ENCODE measurements around the gene TMEM135. TPM values are rescaled to one million over a fixed set of nuclear protein-coding genes. Genes with fewer than 3 reads are reported as not detected.

TMEM135 gene
- total RNA-seq, 1 experiment from 2014 or later, result 70.3 TPM

GRCh38 chr11:87141980-87142514 is 104.3 kb downstream of the TMEM135 start:
- intact Hi-C loops (cut with micrococcal nuclease; ENCODE audit: unreplicated experiment), result no loop called here

GRCh38 chr11:87142594-87142993 is 104.9 kb downstream of the TMEM135 start:
- intact Hi-C loops (cut with micrococcal nuclease; ENCODE audit: unreplicated experiment), result no loop called here
- Histone ChIP-seq H3K27me3 (replicated peaks; ENCODE audit: insufficient read depth, low read depth, low read length, poor library complexity) (no peaks in the 10 kb centered on the region), H3K4me3 (ENCODE audit: low read depth, low read length, poor library complexity, severe bottlenecking) (no peak overlapping the region), H3K36me3 (ENCODE audit: insufficient read depth, low read length, poor library complexity, severe bottlenecking) (peaks cover 16% of the 10 kb centered on the region), H3K4me1 (ENCODE audit: insufficient read depth, low read length, poor library complexity, severe bottlenecking) (peaks cover 22% of the 10 kb centered on the region), H3K27ac (ENCODE audit: low read depth, low read length, poor library complexity, severe bottlenecking) (no peak overlapping the region), H3K9me3 (ENCODE audit: low read depth, low read length, poor library complexity, severe bottlenecking) (peaks cover 19% of the 10 kb centered on the region)
- POLR2A ChIA-PET (ENCODE audit: low non-redundant PET), result no interaction called here
- CTCF ChIA-PET, result no interaction called here
- DNase-seq (ENCODE audit: low spot score), result no peak
- TF ChIP-seq, protein P1, sequence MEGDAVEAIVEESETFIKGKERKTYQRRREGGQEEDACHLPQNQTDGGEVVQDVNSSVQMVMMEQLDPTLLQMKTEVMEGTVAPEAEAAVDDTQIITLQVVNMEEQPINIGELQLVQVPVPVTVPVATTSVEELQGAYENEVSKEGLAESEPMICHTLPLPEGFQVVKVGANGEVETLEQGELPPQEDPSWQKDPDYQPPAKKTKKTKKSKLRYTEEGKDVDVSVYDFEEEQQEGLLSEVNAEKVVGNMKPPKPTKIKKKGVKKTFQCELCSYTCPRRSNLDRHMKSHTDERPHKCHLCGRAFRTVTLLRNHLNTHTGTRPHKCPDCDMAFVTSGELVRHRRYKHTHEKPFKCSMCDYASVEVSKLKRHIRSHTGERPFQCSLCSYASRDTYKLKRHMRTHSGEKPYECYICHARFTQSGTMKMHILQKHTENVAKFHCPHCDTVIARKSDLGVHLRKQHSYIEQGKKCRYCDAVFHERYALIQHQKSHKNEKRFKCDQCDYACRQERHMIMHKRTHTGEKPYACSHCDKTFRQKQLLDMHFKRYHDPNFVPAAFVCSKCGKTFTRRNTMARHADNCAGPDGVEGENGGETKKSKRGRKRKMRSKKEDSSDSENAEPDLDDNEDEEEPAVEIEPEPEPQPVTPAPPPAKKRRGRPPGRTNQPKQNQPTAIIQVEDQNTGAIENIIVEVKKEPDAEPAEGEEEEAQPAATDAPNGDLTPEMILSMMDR (conservative IDR thresholded peaks at IDR 0.05; ENCODE audit: low read depth, low read length), result no peak
- TF ChIP-seq EZH2 (IDR thresholded peaks at IDR 0.05; ENCODE audit: borderline replicate concordance, low read depth, low read length, poor library complexity, severe bottlenecking), result no peak
- BruUV-seq (replicated peaks), result no TSS peak

More at GRCh38 chr11:87141980-87142514, 104.3 kb downstream of the TMEM135 start:
- POLR2A ChIA-PET (ENCODE audit: low non-redundant PET), result no interaction called here
- peaks cover 16% of the 10 kb centered on the region for H3K36me3 ChIP-seq (ENCODE audit: insufficient read depth, low read length, poor library complexity, severe bottlenecking)
- no peak overlapping the region for H3K4me3 ChIP-seq (ENCODE audit: low read depth, low read length, poor library complexity, severe bottlenecking)
- H3K4me1 ChIP-seq (ENCODE audit: insufficient read depth, low read length, poor library complexity, severe bottlenecking), result peaks cover 27% of the 10 kb centered on the region
- H3K27ac ChIP-seq (ENCODE audit: low read depth, low read length, poor library complexity, severe bottlenecking), result no peak overlapping the region
- TF ChIP-seq, protein P1 (conservative IDR thresholded peaks at IDR 0.05; ENCODE audit: low read depth, low read length), result no peak
- no peak for TF ChIP-seq EZH2 (IDR thresholded peaks at IDR 0.05; ENCODE audit: borderline replicate concordance, low read depth, low read length, poor library complexity, severe bottlenecking)
- CTCF ChIA-PET, result no interaction called here
- BruUV-seq (replicated peaks), result no TSS peak
- no peak for DNase-seq (ENCODE audit: low spot score)
- peaks cover 19% of the 10 kb centered on the region for H3K9me3 ChIP-seq (ENCODE audit: low read depth, low read length, poor library complexity, severe bottlenecking)
- no peaks in the 10 kb centered on the region for H3K27me3 ChIP-seq (replicated peaks; ENCODE audit: insufficient read depth, low read depth, low read length, poor library complexity)

GRCh38 chr11:87143641-87144040 is 105.9 kb downstream of the TMEM135 start:
- no TSS peak for BruUV-seq (replicated peaks)
- TF ChIP-seq EZH2 (IDR thresholded peaks at IDR 0.05; ENCODE audit: borderline replicate concordance, low read depth, low read length, poor library complexity, severe bottlenecking), result no peak
- TF ChIP-seq, protein P1 (conservative IDR thresholded peaks at IDR 0.05; ENCODE audit: low read depth, low read length), result no peak
- peaks cover 13% of the 10 kb centered on the region for H3K36me3 ChIP-seq (ENCODE audit: insufficient read depth, low read length, poor library complexity, severe bottlenecking)

More at GRCh38 chr11:87143641-87144040, 105.9 kb downstream of the TMEM135 start:
- CTCF ChIA-PET, result interaction anchor here (0.6 kb wide), 1 partner anchor 127 kb away, joined by 3 read pairs; no protein-coding TSS in a partner anchor
- no peak for DNase-seq (ENCODE audit: low spot score)
- intact Hi-C loops (cut with micrococcal nuclease; ENCODE audit: unreplicated experiment), result no loop called here
- H3K27me3 ChIP-seq (replicated peaks; ENCODE audit: insufficient read depth, low read depth, low read length, poor library complexity), result no peaks in the 10 kb centered on the region
- peaks cover 19% of the 10 kb centered on the region for H3K9me3 ChIP-seq (ENCODE audit: low read depth, low read length, poor library complexity, severe bottlenecking)
- POLR2A ChIA-PET (ENCODE audit: low non-redundant PET), result no interaction called here
- H3K4me3 ChIP-seq (ENCODE audit: low read depth, low read length, poor library complexity, severe bottlenecking), result no peak overlapping the region
- peaks cover 31% of the 10 kb centered on the region for H3K4me1 ChIP-seq (ENCODE audit: insufficient read depth, low read length, poor library complexity, severe bottlenecking)
- no peak overlapping the region for H3K27ac ChIP-seq (ENCODE audit: low read depth, low read length, poor library complexity, severe bottlenecking)
